GM19324 (cell line): ENCODE results near the gene HJV.
A peak's percentile ranks its signal among the peaks of the same experiment; 100 is the strongest.

Experiments used
- ATAC-seq: cut with Tn5 transposase; IDR thresholded peaks from one replicate; pipeline ENCODE4 v1.9.1; 2021; ENCODE audit warnings: mild to moderate bottlenecking, moderate library complexity; ENCODE audit not compliant: unreplicated experiment, low FRiP score

The HJV gene

DNA sequence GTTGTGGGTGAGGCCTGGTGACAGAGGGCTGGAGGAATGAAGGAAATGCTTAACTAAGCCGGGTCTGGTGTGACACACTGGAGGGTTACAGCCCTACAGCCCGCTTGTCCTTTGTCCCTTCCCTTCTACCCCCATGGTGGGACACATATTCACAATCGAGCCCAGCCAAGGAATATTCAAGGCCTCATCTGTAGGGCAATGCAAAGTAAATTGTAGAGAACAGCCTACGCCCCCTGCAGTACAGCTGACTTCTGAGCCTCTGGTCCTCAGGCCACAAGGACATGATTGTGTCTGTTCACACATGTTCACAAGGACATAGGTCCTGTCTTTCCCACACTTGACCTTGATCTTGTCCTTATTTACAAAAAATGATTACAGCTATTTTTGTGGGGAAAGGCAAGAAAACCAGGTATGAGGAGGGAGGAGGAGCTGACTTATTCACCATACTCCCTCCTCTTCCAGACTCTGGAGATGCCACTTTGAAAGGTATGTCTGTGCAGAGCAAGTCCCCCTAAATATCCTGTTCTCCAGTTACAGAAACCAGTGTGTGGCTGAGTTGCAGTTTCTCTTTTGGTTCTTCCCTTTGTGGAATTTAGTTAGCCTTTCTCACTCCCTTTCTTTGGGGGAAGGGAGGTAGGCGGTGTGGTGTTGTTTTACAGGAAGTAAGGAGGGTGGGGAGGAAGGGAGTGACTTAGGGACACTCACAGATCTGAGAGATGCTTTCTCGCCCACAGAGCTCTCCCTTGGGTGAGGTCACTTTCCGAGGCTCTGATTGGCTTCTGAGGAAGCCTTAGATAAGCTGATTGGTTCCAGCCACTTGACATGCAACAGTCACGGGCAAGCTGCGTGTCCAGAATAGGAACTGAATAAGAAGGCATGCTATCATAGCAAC lies 42.4 kb downstream of the HJV start:
- peak; percentile 83 for ATAC-seq

DNA sequence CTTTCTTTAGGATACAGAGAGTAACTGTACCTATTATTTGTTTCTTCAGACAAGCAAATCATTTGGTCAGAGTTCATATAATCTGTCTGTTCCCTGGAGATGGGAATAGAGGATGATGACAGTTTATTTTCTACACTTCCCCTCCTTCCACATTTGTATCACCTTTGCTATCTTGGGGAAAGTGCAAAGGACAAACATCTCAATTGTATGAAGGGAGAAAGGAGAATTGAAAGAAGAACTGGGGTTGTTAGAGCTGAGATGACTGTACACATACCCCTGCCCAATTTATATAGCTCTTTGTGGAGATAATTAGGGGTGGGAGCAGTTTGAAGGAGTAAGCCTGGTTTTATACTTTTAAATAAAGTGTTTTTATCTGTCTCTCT lies 43.1 kb downstream of the HJV start:
- no peak for ATAC-seq

DNA sequence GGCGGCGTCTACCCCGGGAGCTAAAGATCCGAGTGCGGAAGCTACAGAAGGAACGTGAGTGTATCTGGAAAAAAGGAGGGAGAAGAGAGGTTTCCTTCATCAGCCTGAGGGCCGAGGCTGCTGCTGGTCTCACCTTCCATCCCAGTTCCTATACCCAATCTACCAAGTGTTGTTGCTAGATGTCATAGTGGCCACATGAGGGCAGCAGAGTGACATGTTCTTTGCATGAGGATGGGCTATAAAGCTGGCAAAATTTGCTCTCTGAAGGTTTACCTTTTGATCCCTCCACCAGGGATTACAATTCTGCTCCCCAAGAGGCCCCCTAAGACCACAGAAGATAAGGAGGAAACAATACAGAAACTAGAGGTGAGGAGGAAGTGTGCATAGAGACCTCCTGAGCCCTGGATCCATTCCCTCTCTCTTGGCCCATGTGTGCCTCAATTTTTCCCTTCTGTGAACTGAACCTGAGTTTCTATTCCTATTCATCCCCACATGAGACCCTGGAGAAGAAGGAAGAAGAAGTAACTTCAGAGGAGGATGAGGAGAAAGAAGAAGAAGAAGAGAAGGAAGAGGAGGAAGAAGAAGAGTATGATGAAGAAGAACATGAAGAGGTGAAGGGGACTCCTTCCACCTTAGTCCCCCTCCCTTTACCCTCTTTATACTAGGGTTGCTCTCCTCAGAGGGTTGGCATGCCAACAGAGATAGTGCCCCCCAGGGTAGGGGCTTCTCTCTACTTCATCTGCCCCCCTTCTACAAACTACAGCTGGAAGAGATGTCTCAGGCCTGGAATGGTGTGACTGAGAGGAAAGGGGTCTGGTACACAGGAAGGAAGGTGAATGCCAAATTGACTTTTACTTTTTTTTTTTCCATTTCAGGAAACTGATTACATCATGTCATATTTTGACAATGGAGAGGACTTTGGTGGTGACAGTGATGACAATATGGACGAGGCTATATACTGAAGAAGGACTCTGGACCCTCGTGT lies 43.8 kb downstream of the HJV start:
- no peak for ATAC-seq

DNA sequence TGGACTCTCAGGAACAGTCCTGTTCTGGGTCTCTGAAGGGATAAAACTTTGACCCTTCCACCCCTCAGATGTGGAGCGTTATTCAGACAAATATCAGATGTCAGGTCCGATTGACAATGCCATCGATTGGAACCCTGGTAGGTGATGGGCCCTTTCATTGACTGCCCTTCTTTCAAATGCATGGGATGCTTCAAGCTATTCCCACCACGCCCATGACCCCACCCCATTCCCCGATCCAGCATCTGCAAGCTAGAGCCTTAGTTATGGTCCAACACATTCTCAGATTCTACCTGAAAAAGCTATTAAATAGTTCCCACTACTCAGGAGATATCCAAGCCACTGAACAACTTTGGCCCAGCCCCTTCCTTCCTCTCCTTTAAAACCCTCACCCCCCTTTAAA lies 44.5 kb downstream of the HJV start:
- no peak for ATAC-seq

DNA sequence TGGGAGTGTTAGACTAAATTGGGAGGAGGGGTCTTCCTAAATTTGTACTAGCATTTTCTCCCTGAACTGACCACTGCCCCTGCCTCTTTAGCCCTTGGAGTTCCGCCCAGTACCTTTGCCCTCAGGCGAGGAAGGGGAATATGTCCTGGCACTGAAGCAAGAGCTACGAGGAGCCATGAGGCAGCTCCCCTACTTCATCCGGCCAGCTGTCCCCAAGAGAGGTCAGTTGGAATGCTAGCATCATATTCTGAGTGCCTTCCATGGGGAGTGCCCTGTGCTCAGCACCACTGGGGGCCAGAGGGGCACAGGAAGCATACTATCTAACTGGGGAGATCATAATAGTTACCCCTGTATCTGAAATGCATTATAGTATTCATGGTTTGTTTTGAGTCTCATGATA lies 46.3 kb downstream of the HJV start:
- ATAC-seq, result no peak

DNA sequence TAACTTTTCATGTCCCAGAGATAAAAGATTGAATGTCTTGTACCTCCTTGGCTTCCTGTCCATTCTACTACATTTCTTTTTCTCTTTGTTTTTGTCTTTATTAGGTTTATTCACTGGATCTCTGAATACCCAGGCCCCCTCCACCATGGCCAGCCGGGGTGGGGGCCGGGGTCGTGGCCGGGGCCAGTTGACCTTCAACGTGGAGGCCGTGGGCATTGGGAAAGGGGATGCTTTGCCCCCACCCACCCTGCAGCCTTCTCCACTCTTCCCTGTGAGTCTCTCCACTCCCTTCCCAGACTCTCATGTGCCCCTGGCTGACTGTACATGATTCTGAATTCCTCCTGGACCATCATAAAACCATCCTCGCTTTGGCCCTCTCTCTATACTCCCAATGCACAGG lies 46.8 kb downstream of the HJV start:
- ATAC-seq, result no peak

DNA sequence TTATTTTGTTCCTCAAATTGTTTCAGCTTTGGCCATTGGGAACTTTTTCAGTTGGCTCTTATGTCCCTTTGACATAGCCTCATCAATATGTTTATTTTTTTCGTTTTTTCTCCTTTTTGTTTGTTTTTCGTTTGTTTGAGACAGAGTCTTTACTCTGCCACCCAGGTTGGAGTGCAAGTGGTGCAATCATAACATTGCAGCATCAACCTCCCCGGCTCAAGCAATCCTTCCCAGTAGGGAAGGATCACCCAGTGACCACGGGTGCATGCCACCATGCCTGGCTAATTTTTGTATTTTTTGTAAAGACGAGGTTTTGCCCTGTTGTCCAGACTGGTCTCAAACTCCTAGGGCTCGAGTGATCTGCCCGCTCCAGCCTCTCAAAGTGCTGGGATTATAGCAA lies 49.0 kb downstream of the HJV start:
- no peak for ATAC-seq
